Breast epithelium (tissue), 3 donors: ENCODE data around the gene LRRC9.

Experiments
- CTCF ChIP-seq, 3 donors: fragments of 450-650 bp; IDR thresholded peaks; one replicate each; pipeline ENCODE4 v1.5.1; 2016 to 2017; ENCODE audit warnings: antibody characterized with exemption in 3 of 3, mild to moderate bottlenecking in 3 of 3, moderate library complexity in 3 of 3
- POLR2A ChIP-seq: fragments of 450-650 bp; IDR thresholded peaks from one replicate; pipeline ENCODE4 v1.6.1; 2016; ENCODE audit warnings: antibody characterized with exemption, mild to moderate bottlenecking, moderate library complexity

- TF ChIP-seq CTCF (IDR thresholded peaks at IDR 0.05) (no peak), POLR2A (no peak)
Measured at GRCh38 chr14:59926534-59926933, 6.6 kb downstream of the LRRC9 start.
